Immature natural killer cell (primary cell): Measurements from ENCODE around the gene EXOC8. TPM values are rescaled to one million over a fixed set of nuclear protein-coding genes. Genes with fewer than 3 reads are reported as not detected.
A peak's percentile ranks its signal among the peaks of the same experiment; 100 is the strongest.

Source experiments
- DNase-seq, 3 donors: peaks; one replicate each; pipeline ENCODE4 v3.0.0; 2022; ENCODE audit warnings: mixed read lengths in 1 of 3
- H3K27ac Mint-ChIP-seq, 6 donors: one replicate each; pipeline ENCODE4 v1.8.0; 2020; ENCODE audit warnings: mixed read lengths in 6 of 6, mild to moderate bottlenecking in 5 of 6, inconsistent platforms in 4 of 6, moderate library complexity in 3 of 6
- H3K27me3 Mint-ChIP-seq, 3 donors: one replicate each; pipeline ENCODE4 v1.8.0; 2020 to 2021; ENCODE audit warnings: low read depth in 3 of 3, mild to moderate bottlenecking in 3 of 3, mixed read lengths in 3 of 3, moderate library complexity in 3 of 3, inconsistent platforms in 1 of 3
- H3K36me3 Mint-ChIP-seq, 3 donors: one replicate each; pipeline ENCODE4 v1.8.0; 2020; ENCODE audit warnings: mixed read lengths in 3 of 3, inconsistent platforms in 2 of 3, mild to moderate bottlenecking in 2 of 3
- H3K4me1 Mint-ChIP-seq, 2 donors: one replicate each; pipeline ENCODE4 v1.8.0; 2020; ENCODE audit warnings: inconsistent platforms in 2 of 2, mild to moderate bottlenecking in 2 of 2, mixed read lengths in 2 of 2, moderate library complexity in 1 of 2
- H3K4me3 Mint-ChIP-seq, 5 donors: one replicate each; pipeline ENCODE4 v1.8.0; 2020; ENCODE audit warnings: mild to moderate bottlenecking in 5 of 5, mixed read lengths in 5 of 5, inconsistent platforms in 3 of 5, moderate library complexity in 3 of 5
- H3K9me3 Mint-ChIP-seq, 6 donors: one replicate each; pipeline ENCODE4 v1.8.0; 2020; ENCODE audit warnings: mild to moderate bottlenecking in 6 of 6, mixed read lengths in 6 of 6, inconsistent platforms in 4 of 6, moderate library complexity in 3 of 6
- polyA plus RNA-seq, 3 donors: library from polyadenylated mRNA; unstranded; fragments of 300-500 nt; fragmentation: Illumina TruSeq; gene quantifications; one replicate each; pipeline ENCODE4 v1.2.3, GENCODE V29; 2021

The EXOC8 gene, protein sequence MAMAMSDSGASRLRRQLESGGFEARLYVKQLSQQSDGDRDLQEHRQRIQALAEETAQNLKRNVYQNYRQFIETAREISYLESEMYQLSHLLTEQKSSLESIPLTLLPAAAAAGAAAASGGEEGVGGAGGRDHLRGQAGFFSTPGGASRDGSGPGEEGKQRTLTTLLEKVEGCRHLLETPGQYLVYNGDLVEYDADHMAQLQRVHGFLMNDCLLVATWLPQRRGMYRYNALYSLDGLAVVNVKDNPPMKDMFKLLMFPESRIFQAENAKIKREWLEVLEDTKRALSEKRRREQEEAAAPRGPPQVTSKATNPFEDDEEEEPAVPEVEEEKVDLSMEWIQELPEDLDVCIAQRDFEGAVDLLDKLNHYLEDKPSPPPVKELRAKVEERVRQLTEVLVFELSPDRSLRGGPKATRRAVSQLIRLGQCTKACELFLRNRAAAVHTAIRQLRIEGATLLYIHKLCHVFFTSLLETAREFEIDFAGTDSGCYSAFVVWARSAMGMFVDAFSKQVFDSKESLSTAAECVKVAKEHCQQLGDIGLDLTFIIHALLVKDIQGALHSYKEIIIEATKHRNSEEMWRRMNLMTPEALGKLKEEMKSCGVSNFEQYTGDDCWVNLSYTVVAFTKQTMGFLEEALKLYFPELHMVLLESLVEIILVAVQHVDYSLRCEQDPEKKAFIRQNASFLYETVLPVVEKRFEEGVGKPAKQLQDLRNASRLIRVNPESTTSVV
- polyA plus RNA-seq: 1 to 10 TPM; 1.6 to 2.6 (median 2.0) TPM

DNA sequence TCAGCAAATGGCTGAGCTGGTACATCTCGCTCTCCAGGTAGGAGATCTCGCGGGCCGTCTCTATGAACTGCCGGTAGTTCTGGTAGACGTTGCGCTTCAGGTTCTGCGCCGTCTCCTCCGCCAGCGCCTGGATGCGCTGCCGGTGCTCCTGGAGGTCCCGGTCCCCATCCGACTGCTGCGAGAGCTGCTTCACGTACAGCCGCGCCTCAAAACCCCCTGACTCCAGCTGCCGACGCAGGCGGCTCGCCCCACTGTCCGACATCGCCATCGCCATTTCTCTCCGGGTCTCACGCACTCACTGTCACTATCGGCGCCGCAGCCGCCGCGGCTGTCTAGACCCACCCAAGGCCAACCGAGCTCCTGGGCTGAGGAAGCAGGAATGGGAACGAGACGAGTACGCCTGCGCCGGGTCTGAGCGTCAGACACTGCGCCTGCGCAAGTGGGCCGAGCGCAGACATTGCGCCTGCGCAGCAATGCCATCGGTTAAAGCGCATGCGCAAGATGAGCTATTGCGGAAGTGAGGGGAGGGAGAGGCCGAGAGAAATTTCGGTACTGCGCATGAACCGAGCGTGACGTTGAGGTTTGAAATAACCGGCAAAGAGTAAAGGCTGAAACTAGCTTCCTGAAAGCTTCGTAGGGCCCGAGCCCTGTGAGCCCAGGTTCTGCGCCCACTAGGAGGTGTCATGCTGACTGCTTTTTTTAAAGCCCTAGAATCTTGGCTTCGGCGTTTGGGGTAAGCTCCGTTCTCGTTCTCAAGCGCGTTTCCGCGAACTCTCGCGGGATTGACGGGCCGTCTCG is at the start of gene EXOC8:
TSS of gene EXOC8 (minus strand) at position 381 of the 798 bp plus-strand sequence. CDS start at position 274, 107 bp downstream.
- no peaks in the 10 kb centered on the region for H3K9me3 Mint-ChIP-seq
- H3K4me1 Mint-ChIP-seq: peaks cover 71 to 80% of the 10 kb centered on the region in 2 donors
- peak within 1 kb of the TSS; percentile 98 to 100 (median 99) for H3K27ac Mint-ChIP-seq
- peak within 1 kb of the TSS; percentile 97 to 100 (median 99) for H3K4me3 Mint-ChIP-seq
- peaks cover 3 to 23% (median 20%) of the 10 kb centered on the region in 3 donors for H3K36me3 Mint-ChIP-seq
- H3K27me3 Mint-ChIP-seq: peaks cover 11 to 18% (median 14%) of the 10 kb centered on the region in 3 donors
- DNase-seq: peak; percentile 99

DNA sequence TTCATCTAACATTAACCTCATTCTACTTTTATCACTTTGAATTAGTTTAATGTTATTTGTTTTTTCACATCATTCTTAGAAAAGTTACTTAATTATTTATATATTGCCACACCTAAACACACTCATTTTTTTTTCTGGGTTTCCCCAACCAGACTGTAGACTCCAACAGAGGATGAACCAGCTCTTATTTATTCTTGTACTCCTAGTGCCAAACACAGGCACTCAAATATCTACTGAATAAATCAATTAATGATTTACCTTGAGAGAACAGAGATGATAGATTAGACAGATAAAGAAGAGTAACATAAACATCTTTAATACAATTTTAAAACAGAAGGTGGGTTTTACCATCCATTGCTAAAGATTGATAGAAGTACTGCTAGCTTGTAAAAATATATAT is 48.8 kb upstream of the EXOC8 start:
- H3K4me1 Mint-ChIP-seq: peaks cover 30 to 48% of the 10 kb centered on the region in 2 donors

DNA sequence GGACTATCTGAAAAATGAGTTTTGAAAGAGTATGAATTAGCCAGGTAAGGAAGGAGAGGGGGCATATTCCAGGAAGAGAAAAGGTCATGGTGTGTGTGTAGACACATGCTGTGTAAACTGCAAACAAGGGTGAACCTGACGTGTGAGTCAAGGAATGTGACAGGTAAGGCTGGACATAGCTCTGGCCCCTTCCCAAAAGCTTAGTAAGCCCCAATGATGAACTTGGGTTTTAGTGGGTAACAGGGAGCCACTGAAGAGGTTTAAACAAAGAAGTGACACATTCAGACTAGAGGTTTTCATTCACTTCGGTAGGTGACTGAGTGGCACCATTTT is 47.7 kb upstream of the EXOC8 start:
- peaks cover 0 to 2% (median 0%) of the 10 kb centered on the region in 3 donors for H3K27me3 Mint-ChIP-seq
- no peak overlapping the region for H3K4me3 Mint-ChIP-seq
- no peaks in the 10 kb centered on the region for H3K36me3 Mint-ChIP-seq
- H3K27ac Mint-ChIP-seq: no peak overlapping the region
- H3K4me1 Mint-ChIP-seq: peaks cover 24 to 44% of the 10 kb centered on the region in 2 donors
- H3K9me3 Mint-ChIP-seq: no peaks in the 10 kb centered on the region
- no peak for DNase-seq

More for the DNA sequence above, 48.8 kb upstream of the EXOC8 start:
- Mint-ChIP-seq H3K27ac (peak overlapping the region in 1 of 6 donors; percentile 22), H3K9me3 (no peaks in the 10 kb centered on the region), H3K36me3 (no peaks in the 10 kb centered on the region), H3K4me3 (no peak overlapping the region), H3K27me3 (peaks cover 0 to 2% (median 0%) of the 10 kb centered on the region in 3 donors)
- DNase-seq: no peak

DNA sequence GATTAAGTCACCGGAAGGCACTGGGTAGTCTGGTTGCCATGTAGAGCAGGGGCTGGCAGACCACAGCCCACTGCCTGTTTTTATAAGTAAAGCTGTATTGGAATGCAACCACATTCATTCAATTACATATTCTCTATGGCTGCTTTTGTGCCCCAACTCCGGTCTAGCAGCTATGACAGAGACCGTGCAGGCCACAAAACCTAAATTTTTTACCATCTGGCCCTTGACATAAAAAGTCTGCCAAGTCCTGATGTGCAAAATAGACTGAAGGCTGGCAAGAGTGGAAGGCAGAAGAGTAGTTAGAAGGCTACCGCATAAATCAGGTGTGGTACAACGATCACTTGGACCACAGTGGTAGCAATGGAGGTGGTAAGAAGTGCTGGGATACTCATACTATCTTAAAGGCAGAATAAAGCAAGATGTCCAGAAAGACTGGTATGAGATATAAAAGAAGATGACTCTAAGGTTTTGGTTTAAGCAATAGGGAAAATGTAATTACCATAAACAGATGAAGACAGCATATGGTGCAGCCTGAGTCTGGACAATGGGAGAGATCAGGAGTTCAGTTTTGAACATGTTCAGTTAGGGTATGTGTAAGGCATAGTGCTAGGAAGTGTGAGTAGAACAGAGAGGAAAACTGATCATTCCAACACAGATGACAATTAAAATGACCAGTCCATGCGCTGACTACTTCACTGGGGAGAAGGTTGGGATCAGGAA is 47.2 kb upstream of the EXOC8 start:
- DNase-seq: no peak
- Mint-ChIP-seq H3K27me3 (peaks cover 0 to 2% (median 0%) of the 10 kb centered on the region in 3 donors), H3K9me3 (no peaks in the 10 kb centered on the region), H3K36me3 (no peaks in the 10 kb centered on the region), H3K4me3 (no peak overlapping the region), H3K27ac (no peak overlapping the region), H3K4me1 (peaks cover 20 to 40% of the 10 kb centered on the region in 2 donors)

DNA sequence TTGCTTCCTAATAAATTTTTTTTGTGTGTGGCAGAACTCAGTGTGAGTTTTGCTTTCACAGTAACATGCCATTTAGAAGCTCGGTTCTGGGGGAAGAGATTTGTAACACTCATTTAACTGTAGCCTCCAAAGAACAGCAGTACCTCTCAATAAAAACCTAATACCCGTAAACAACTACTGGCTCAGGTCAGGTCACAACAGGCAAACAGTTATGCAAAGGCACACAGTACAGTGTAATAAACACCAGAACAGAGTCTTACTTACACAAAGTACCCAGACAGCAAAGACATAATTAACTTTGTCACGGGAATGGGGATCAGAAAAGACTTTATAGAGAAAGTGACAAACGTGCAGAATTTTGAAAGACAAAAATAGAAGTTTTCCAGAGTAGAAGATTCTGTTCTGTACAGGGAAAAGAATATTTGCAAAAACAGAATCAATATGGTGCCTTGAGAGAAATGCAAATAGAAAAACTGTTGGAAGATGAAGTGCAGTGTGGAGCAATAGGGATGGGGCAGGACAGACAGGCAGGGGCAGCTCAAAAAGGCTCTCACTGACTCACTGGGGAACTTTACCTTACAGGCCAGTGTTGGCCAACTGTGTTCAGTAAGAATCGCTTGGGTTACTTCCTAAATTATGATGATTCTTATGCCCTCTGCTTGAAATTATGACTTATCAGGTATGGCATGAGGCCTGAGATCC is 45.7 kb upstream of the EXOC8 start:
- no peak overlapping the region for H3K4me3 Mint-ChIP-seq
- H3K36me3 Mint-ChIP-seq: no peaks in the 10 kb centered on the region
- H3K9me3 Mint-ChIP-seq: no peaks in the 10 kb centered on the region
- no peak overlapping the region for H3K27ac Mint-ChIP-seq
- peaks cover 0 to 2% (median 0%) of the 10 kb centered on the region in 3 donors for H3K27me3 Mint-ChIP-seq
- peaks cover 24 to 45% of the 10 kb centered on the region in 2 donors for H3K4me1 Mint-ChIP-seq
- no peak for DNase-seq

DNA sequence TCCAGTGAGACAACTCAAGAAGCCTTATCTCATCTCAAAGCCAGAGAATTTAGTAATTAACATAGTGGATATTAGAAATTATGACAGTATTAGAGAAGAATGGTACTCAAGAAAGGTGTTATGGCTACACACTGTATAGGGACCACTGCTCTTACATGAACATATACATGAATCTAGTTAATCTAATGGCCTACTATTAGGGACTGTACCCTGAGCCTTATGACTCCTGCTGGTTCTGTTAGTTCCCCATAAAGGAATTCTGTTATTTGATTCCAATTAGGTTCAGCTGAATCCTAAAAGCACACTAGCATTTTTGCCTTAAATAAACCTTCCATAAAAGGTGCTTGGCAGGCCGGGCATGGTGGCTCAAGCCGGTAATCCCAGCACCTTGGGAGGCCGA is 44.8 kb upstream of the EXOC8 start:
- no peaks in the 10 kb centered on the region for H3K36me3 Mint-ChIP-seq
- peaks cover 0 to 2% (median 0%) of the 10 kb centered on the region in 3 donors for H3K27me3 Mint-ChIP-seq
- no peak for DNase-seq
- no peak overlapping the region for H3K4me3 Mint-ChIP-seq
- H3K9me3 Mint-ChIP-seq: no peaks in the 10 kb centered on the region
- H3K27ac Mint-ChIP-seq: no peak overlapping the region
- H3K4me1 Mint-ChIP-seq: peaks cover 17 to 45% of the 10 kb centered on the region in 2 donors

DNA sequence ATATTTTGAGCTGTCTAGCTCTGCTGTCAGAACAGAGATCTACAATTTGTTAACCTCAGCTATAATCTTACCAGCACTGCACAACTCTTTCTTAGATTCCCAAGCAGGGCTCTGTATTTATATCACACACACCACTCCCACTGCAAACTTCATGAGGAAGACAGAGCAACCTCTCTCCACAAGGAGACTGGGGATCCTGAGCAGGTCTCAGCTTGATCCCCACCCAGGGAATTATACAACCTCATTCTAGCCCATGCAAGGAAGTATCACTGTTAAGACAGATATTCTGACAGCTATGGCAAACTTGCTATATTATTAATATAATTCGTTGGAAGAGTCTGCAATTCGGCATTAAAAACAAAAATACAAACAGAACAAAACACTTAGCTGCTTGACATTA is 44.1 kb upstream of the EXOC8 start:
- Mint-ChIP-seq H3K9me3 (no peaks in the 10 kb centered on the region), H3K27ac (no peak overlapping the region), H3K27me3 (peaks cover 0 to 2% (median 0%) of the 10 kb centered on the region in 3 donors), H3K4me1 (peaks cover 23 to 46% of the 10 kb centered on the region in 2 donors), H3K36me3 (no peaks in the 10 kb centered on the region), H3K4me3 (no peak overlapping the region)
- DNase-seq: no peak

DNA sequence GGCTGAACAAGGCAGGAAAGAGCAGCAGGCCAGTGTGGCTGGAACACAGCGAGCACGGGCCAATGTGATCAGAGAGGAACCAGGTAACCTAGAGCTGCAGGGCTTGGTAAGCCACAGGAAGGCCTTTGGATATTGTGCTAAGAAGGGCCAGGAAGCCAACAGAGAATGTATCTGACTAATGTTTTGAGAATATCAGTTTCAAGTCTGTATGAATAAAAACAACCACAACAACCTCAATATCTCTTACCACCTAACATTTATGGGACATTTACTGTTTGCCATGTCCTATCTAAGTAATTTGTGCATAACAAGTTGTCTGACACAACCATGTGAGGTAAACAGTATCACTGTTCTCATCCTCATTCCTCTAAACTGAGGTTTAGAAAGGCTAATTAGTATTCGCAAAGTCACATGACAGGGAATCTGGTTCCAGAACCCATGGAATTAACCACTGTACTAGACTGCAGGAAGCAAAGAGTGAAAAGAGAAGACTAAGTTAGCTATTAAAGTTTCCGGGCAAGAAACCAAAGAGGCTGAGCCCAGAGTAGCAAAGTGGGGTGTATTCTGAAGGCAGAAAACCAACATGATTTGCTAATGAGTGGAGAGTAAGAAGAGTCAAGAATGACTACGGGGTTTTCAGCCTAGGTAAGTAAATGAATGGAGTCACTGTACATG is 39.4 kb upstream of the EXOC8 start:
- H3K27me3 Mint-ChIP-seq: peaks cover 0 to 2% (median 0%) of the 10 kb centered on the region in 3 donors
- DNase-seq: no peak
- no peaks in the 10 kb centered on the region for H3K36me3 Mint-ChIP-seq
- peak overlapping the region in 3 of 6 donors; percentile 26 to 53 (median 41) for H3K27ac Mint-ChIP-seq
- H3K9me3 Mint-ChIP-seq: no peaks in the 10 kb centered on the region
- H3K4me1 Mint-ChIP-seq: peaks cover 24 to 54% of the 10 kb centered on the region in 2 donors
- peak overlapping the region in 3 of 5 donors; percentile 1 to 19 (median 3) for H3K4me3 Mint-ChIP-seq

DNA sequence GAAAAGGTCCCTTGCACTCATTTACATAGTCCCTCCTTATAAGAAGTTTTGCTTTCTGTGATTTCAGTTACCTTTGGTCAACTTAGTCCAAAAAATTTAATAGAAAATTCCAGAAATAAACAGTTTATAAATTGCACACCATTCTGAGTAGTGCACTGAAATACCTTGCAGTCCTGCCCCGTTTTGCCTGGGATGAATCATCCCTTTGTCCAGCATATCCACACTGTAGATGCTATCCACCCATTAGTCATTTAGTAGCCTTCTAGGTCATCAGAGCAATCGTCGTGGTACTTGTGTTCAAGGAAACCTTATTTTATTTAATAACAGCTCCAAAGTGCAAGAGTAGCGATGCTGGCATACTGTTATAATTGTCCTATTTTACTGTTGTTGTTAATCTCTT is 38.4 kb upstream of the EXOC8 start:
- no peaks in the 10 kb centered on the region for H3K27me3 Mint-ChIP-seq
- H3K27ac Mint-ChIP-seq: no peak overlapping the region
- no peak overlapping the region for H3K4me3 Mint-ChIP-seq
- no peaks in the 10 kb centered on the region for H3K9me3 Mint-ChIP-seq
- H3K4me1 Mint-ChIP-seq: peaks cover 23 to 44% of the 10 kb centered on the region in 2 donors
- H3K36me3 Mint-ChIP-seq: no peaks in the 10 kb centered on the region
- no peak for DNase-seq

DNA sequence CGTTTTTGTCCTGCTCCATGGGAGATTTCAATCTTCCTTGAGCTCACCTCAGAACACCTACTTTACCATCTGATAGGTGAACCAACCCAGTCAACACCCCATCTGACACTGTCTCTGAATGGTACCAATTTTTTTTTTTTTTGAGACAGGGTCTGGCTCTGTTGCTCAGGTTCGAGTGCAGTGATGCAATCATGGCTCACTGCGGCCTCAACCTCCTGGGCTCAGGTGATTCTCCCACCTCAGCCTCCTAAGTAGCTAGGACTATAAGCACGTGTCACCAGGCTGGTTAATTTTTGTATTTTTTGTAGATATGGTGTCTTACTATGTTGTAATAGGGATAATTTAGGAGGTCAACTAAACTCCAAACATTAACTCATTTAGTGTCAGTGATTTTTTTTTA is 36.7 kb upstream of the EXOC8 start:
- Mint-ChIP-seq H3K27me3 (no peaks in the 10 kb centered on the region), H3K4me1 (peaks cover 17 to 36% of the 10 kb centered on the region in 2 donors), H3K9me3 (no peaks in the 10 kb centered on the region), H3K4me3 (no peak overlapping the region), H3K27ac (no peak overlapping the region), H3K36me3 (no peaks in the 10 kb centered on the region)
- no peak for DNase-seq

DNA sequence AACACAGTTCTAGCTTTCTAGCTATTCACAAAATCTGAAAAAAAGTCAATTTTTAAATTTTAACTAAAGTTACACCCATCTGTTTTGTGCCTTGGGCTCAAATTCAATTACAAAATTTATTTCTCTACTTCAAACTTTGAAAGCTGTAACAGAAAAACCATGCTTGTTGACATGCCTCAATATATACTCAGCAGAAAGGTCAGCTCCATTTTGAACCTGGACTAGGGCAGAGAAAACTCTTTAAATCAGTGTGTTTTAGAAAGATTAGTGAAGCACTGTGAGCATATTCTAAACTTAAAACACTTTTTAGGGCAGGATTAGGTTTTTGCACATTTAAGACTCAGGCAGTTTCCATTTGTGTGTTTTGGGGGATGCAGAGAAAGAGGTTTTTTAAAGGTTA is 34.8 kb upstream of the EXOC8 start:
- no peak for DNase-seq
- Mint-ChIP-seq H3K27me3 (no peaks in the 10 kb centered on the region), H3K36me3 (peaks cover 0 to 4% (median 2%) of the 10 kb centered on the region in 3 donors), H3K4me3 (no peak overlapping the region), H3K9me3 (no peaks in the 10 kb centered on the region), H3K4me1 (peaks cover 10 to 17% of the 10 kb centered on the region in 2 donors), H3K27ac (no peak overlapping the region)

DNA sequence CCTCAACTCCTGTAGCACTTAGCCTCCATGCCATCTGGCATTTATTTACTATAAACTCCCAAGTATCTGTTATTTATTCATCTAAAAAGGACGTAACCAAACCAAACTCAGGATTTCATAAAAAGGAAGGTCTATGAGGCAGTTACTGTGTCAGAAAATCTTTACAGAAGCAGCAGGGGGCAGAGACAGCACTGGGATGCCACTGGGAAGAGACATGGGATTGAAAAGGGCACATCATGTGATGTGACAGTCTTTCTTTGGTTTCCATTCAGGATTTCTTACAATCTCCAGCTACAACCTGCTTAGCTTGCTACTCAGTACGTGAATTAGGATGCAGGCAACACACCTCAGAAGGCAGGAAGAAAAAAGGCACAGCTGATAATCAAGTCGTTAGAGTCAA is 31.6 kb upstream of the EXOC8 start:
- Mint-ChIP-seq H3K9me3 (no peaks in the 10 kb centered on the region), H3K27ac (peak overlapping the region in 1 of 6 donors; percentile 54), H3K36me3 (peaks cover 4 to 17% (median 7%) of the 10 kb centered on the region in 3 donors), H3K4me1 (no peaks in the 10 kb centered on the region), H3K4me3 (no peak overlapping the region), H3K27me3 (no peaks in the 10 kb centered on the region)
- no peak for DNase-seq
